GM19023 (cell line): ENCODE measurements around the gene RABEP2.
"Not testable (repeated sequence)": the region's sequence is repeated elsewhere in the genome, so short reads cannot be mapped to it uniquely, and the experiment has no call there.

ENCODE experiments used
- ATAC-seq: cut with Tn5 transposase; IDR thresholded peaks from one replicate; pipeline ENCODE4 v1.9.1; 2021; ENCODE audit warnings: mild to moderate bottlenecking, moderate library complexity; ENCODE audit not compliant: unreplicated experiment

RABEP2 gene, protein sequence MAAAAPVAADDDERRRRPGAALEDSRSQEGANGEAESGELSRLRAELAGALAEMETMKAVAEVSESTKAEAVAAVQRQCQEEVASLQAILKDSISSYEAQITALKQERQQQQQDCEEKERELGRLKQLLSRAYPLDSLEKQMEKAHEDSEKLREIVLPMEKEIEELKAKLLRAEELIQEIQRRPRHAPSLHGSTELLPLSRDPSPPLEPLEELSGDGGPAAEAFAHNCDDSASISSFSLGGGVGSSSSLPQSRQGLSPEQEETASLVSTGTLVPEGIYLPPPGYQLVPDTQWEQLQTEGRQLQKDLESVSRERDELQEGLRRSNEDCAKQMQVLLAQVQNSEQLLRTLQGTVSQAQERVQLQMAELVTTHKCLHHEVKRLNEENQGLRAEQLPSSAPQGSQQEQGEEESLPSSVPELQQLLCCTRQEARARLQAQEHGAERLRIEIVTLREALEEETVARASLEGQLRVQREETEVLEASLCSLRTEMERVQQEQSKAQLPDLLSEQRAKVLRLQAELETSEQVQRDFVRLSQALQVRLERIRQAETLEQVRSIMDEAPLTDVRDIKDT

DNA sequence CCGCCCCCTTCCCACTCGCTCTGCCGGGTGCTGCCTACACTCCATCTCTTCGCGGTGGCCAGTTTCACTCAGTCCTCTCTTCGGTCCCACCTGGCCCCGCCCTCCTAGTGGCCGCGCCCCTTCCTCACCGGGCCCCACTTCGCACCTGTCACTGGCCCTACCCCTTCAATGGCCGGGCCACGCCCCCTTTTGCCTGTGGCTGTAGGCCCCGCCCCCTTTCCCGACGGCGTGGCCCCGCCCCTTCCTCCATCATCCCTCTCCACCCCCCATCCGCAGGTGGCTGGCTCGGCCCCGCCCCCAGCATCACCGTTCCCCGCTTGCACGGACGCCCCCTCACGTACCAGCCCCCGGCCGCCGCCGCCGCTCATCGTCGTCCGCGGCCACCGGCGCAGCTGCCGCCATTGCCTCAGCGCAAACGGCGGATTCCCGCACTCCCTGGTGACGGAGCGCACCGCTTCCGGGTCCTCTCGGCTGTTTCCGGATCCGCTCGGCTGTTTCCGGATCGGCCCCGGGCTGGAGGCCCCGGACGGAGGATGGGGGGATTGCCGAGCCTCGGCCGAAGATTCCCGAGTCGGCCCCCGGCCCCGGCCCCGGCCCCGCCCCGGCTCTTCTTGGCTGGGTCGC, at the start of gene RABEP2:
Gene RABEP2, minus strand, starts transcription at position 477 of the 624 bp plus-strand sequence. Its CDS starts 75 bp downstream, at position 402.
- peak; percentile 61 for ATAC-seq

DNA sequence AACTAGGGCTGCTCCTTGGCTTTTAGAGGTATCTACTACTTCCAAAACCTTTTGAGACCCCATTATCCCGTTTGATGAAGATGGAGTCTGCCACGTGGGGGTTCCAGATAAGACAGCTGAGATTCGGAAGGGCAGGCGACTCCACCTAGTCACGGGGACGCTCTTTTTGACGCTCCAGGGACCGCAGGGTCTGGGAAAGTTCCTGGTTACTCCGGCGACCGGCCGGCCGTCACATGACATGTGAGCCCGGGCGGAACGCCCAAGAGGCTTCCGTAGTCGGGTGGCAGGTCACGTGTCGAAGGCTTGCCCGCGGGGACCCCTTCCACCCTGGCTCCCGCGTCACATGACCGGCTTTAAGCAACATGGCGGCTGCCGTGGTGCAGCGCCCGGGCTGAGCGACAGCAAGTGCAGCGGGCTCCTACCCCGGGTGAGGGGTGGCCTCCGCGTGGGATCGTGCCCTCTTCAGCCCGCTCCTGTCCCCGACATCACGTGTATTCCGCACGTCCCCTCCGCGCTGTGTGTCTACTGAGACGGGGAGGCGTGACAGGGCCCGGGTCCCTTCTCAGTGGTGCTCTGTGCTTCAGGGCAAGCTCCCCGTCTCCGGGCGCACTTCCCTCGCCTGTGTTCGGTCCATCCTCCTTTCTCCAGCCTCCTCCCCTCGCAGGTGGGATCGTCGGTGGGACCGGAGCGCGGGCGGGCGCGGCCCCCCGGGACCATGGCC, 49.6 kb upstream of the RABEP2 start, which contains the start of gene SPNS1:
Gene SPNS1, plus strand, starts transcription at position 342 of the 721 bp plus-strand sequence. Its CDS starts 374 bp downstream, at position 716.
- ATAC-seq, result peak; percentile 89

DNA sequence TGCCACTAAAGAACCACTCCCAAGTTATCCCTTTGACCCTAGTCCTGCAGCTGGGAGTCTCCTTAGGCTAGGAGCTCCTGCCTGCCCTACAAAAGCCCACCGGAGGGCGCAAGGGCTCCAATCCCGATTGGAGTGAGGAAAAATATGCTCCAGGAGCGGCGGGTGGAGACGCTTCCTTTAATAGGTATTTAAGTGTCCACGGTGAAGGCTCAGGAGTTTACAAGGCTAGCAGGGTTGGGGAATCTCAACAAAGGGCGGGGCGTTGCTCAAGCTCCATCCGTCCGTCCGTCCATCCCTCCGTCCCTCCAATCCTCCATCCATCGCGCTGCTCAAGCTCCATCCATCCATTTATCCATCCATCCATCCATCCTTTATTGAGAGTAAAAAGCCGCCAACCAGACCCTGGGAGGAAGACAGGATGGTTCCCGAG, 49.0 kb upstream of the RABEP2 start:
- peak; percentile 11 for ATAC-seq

DNA sequence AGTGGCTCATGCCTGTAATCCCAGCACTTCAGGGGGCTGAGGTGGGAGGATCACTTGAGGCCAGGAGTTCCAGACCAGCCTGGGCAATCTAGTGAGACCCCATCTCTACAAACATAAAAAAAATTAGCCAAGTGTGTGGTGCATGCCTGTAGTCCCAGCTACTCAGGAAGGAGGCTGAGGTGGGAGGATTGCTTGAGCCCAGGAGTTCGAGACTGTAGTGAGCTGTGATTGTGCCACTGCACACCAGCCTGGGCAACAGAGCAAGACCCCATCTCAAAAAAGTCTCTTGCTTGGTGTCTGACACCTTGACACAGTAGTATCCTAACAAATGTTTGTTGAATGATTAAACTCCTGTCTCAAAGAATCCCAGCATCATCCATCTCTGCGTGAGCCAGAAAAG, 44.7 kb upstream of the RABEP2 start:
- not testable (repeated sequence) for ATAC-seq

DNA sequence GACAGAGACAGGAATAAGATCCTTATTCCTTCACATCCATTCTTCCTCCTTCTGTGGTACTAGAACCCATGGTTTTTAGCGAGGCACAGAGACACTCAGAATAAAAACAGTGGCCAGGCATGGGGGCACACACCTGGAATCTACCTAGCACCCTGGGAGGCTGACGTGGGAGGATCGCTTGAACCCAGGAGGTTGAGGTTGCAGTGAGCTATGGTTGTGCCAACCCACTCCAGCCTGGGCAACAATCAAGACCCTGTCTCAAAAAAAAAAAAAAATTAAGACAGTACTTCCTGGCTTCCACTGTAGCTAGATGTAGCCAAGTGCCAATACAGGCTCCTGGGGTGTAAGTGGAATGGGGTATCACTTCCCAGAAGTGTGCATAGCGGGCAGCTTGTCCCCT, 42.1 kb upstream of the RABEP2 start:
- no peak for ATAC-seq

DNA sequence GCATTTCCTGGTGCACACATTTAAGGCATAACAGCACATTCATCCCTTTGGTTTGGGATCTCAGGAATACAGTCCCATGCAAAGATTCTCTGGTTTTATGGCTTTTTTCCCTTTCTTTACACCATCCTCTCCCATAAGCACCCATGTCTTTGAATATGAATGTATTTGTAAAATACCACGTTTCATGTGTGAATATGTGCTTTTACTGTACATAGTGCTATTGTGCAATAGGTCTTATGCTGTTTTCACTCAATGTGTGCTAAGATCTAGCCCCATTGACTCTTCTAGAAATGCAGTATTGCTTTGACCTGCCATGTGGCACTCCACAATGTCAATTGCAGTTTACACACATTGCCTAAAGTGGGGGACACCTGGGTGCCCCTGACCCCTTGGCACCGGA, 39.5 kb upstream of the RABEP2 start:
- no peak for ATAC-seq

DNA sequence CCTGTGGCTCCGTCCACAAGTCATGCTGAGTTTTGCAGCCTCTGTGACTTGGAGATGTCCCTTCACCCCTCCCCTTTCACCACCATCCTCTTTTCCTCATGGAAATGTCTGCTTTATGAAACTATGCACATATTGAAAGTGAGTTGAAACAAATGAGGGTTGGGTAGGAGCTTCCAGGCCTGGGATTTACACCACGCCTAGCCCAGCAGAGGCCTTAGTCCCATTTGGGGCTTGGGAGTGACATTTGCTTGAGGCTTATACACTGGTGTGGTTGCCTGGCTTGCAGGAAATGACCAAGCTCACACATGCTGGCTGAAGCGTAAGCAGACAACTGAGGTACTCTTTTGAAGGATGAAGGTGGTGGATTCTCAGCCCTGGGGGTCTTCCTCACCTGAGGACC, 39.0 kb upstream of the RABEP2 start:
- ATAC-seq, result no peak

DNA sequence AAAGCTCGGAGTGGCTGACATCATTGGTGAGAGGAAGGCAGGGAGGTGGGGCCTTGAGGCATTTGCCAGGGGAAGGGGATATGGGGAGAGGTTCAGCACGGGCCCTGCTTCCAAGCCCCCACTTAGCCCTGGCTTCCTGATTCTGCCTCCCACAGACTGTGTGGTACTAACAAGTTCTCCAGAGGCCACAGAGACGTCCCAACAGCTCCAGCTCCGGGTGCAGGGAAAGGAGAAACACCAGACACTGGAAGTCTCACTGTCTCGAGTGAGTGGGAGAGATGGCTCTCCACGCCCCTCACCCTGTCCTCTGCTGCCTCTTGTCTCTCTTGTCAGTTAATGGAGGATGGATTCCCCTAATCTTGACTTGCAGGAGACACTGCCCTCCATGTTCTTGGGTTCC, 33.8 kb upstream of the RABEP2 start:
- ATAC-seq, result no peak

DNA sequence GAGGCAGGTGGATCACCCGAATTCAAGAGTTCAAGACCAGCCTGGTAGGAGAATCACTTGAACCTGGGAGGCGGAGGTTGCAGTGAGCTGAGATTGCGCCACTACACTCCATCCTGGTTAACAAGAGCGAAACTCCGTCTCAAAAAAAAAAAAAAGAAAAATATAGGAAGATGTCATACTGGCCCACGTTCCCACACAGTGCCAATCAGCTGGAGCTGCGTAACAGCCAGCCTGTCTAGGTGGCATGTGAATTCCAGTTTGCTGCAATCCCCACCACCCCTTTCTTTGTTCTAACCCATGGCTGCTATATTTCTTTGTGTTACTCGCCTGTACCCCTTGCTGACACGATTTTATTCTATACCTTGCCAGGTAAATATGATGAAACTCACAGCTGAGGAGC, 33.2 kb upstream of the RABEP2 start:
- ATAC-seq, result no peak

DNA sequence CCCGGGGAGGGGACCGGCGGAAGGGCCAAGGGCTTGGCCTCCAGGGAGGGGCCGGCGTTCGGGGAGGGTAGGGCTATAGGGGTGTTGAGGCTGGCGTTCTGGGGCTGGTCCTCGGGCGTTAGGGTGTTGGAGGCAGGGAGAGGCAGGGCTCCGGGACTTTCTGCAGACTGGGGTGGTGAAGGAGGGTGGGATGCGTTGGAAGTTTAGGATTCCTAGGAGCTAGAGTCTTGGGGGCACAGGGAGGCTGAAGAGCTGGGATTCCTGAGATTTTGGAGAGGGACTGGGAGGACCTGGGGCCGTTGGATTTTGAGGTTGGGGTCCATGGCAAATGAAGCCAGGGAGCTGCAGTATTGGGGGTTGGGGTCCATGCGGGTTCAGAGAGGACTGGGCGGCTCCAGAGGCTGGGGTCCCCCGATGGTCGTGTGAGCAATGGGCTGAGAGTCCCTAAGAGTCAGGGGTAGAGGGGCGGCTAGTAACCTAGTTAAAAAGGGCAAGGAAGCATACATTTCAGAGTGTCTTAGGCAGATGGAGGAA, 26.4 kb upstream of the RABEP2 start:
- no peak for ATAC-seq

DNA sequence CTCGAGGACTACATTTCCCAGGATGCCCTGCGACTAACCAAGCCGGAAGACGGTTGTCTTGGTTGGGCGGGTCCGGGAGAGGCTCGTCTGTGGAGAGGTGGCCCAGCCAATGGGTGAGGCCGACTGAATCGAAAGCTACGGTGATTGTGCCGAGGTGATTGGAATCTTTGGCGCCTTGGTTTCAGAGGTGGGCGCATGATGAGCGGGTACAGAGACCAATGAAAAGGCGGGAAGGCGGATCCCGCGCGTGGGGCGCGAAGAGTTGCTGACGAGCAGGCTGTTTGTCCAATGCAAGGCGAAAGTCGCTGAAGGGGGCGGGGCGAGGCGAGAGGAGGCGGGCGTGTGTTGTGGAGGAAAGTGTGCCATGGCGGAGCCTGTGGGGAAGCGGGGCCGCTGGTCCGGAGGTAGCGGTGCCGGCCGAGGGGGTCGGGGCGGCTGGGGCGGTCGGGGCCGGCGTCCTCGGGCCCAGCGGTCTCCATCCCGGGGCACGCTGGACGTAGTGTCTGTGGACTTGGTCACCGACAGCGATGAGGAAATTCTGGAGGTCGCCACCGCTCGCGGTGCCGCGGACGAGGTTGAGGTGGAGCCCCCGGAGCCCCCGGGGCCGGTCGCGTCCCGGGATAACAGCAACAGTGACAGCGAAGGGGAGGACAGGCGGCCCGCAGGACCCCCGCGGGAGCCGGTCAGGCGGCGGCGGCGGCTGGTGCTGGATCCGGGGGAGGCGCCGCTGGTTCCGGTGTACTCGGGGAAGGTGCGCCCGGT, 25.8 kb upstream of the RABEP2 start, which contains the start of gene NFATC2IP:
Gene NFATC2IP, plus strand, starts transcription at position 290 of the 762 bp plus-strand sequence. Its CDS starts 75 bp downstream, at position 365.
- peak; percentile 87 for ATAC-seq

DNA sequence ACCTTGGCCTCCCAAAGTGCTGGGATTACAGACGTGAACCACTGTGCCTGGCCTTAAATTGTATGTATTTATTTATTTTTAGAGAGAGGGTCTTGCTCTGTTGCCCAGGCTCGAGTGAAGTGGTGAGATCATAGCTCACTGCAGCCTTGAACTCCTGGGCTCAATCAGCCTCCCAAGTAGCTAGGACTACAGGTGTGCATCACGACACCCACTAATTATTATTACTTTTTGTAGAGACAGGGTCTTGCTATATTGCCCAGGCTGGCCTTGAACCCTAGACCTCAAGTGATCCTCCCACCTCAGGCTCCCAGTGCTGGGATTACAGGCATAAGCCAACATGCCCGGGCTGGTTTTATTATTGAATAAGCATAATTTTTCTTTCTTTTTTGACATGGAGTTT, 21.6 kb upstream of the RABEP2 start:
- ATAC-seq, result no peak

DNA sequence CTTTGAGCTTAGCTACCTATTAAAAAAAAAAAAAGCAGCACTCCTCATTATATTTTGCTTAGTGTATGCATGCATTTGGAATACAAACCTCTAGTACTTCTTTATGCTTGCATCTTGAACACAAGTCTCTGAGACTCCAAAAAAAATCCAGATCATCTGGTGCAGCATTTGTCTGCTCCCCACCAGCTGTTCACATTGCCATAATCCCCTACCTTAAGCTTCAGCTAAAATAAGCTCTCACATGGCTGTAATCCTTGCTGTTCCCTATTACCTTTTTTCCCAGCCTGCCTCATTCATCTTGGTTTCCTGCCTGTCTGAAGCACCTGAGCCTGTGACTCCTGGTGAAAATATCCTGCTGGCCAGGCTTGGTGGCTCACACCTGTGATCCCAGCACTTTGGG, 18.2 kb upstream of the RABEP2 start:
- no peak for ATAC-seq

DNA sequence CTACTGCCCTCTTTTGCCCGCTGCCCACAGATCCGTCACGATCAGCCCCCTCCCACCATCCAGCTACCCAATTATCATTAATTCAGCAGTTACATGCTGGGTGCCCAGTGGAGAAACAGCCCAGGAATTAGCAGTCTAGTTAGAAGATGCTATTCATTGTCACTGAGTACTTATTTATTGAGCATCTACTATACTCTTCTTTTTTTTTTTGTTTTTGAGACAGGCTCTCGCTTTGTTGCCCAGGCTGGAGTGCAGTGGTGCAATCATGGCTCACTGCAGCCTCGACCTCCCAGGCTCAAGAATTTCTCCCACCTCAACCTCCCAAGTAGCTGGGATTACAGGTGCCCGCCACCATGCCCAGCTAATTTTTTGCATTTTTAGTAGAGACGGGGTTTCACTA, 14.8 kb upstream of the RABEP2 start:
- ATAC-seq, result not testable (repeated sequence)

DNA sequence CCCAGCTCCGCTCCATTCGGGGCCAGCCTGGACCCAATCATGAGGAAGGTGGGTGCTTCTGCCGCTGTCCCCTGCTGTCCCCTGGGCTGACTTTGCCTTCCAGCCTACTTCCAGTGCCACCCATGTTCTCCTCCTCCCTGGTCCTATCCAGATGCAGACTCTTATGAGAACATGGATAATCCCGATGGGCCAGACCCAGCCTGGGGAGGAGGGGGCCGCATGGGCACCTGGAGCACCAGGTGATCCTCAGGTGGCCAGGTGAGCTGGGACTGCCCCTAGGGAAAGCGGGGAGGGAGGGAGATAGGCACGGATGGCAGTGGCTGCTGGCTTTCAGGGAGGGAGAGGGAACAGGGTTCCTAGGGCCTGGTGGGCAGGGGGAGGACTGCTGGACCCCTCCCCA, 13.7 kb upstream of the RABEP2 start:
- no peak for ATAC-seq

DNA sequence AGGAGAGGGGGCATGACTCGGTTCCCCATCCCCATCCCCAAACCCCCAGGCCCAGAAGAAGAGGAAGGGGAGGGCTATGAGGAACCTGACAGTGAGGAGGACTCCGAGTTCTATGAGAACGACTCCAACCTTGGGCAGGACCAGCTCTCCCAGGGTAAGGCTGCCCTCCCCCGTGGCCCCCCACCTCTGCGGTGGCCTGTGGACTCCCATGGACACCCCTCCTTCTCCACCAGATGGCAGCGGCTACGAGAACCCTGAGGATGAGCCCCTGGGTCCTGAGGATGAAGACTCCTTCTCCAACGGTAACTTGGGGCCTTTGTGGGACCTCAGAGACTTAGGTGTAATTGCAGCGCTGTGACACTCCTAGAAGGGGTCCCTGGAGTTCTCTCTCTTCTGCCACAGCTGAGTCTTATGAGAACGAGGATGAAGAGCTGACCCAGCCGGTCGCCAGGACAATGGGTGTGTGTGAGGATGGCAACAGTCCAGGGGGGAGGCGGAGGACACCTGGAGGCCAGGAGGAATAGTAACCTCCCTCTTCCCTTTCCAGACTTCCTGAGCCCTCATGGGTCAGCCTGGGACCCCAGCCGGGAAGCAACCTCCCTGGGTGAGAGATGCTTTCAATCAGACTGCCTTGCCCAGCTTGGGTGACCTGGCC, 12.3 kb upstream of the RABEP2 start:
- no peak for ATAC-seq

DNA sequence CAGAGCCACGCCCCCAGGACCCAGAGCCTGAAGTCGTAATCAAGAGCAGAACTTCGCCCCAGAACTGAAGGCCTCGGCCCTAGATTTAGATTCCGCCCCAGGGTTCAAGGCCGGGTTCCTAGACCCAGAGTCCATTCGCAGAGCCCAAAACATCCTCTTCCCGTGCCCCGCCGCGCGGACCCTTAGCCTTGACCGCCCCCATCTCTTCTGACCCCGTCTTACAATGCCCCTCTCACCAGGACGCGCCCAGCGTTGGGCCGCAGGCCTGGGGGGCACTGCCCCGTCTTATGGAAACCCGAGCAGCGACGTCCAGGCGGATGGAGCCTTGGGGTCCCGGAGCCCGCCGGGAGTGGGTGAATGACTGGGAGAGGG, 11.7 kb upstream of the RABEP2 start:
- no peak for ATAC-seq

DNA sequence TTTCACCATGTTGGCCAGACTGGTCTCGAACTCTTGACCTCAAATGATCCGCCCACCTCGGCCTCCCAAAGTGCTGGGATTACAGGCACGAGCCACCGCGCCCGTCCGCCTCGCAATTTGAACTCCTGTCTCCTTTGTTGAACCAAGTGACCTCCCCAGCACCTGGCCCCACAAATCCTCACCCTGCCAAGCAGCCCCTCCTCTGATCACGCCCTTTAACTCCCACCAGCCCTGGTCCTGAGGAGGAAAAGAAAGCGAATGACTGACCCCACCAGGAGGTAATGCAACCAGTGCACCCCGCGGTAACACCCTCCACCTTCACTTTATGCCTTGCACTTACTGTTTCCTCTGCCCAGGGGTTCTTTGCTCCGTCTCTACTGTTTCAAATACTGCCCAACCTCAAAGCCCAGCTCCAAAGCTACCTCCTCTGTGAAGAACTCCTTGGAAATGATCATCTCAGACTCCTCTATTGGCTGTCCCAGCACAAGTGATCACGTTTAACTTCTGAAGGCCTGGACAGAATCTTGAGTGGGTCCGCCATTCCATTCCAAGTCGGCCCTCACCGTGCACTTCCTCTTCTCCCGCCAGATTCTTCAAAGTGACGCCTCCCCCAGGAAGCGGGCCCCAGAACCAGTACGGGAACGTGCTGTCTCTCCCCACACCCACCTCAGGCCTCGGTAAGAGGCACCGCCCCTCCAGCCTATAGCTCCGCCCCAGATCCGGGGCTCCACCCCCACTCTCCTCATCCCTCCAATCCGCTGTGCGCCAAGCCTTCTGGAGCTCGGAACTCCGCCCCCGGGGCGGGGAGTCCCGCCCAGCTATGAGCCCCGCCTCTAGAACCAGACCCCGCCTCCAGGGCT, 11.1 kb upstream of the RABEP2 start:
- ATAC-seq, result peak; percentile 58

DNA sequence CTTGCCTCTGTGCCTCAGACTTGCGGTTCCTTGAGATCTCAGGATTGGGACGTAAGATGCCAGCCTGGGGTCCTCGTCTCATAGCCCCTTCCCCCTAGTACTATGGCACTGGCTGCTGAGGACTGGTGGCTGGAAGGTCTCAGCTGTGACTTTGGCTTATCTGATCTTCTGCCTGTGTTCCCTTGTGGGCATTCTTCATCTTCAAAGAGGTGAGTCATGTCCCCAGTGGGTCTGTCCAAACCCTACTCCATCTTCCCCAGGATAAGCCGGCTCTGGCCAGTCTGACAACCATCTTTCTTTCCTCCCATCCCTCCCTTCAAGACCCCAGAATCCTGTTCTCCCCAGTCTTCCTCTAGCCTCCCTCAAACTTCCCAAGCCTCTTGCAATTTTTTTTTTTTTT, 10.3 kb upstream of the RABEP2 start:
- no peak for ATAC-seq
